Neuron (in vitro differentiated cells): ENCODE data around the gene CRYM.
"Not testable (repeated sequence)": the region's sequence is repeated elsewhere in the genome, so short reads cannot be mapped to it uniquely, and the experiment has no call there.

ENCODE experiments used
- H2AFZ ChIP-seq: one replicate; pipeline ENCODE4 v1.6.1; 2013; ENCODE audit warnings: low read depth, mild to moderate bottlenecking, inconsistent platforms, low read length, moderate library complexity
- H3K27me3 ChIP-seq: one replicate; pipeline ENCODE4 v1.6.1; 2013; ENCODE audit warnings: low read length; ENCODE audit not compliant: insufficient read depth
- H3K36me3 ChIP-seq: one replicate; pipeline ENCODE4 v1.6.1; 2013; ENCODE audit warnings: low read length; ENCODE audit not compliant: insufficient read depth
- H3K4me1 ChIP-seq: one replicate; pipeline ENCODE4 v1.6.1; 2013; ENCODE audit warnings: low read length; ENCODE audit not compliant: insufficient read depth
- H3K4me3 ChIP-seq: 2 replicates; pipeline ENCODE4 v1.5.1; 2013; ENCODE audit warnings: mild to moderate bottlenecking, low read length, moderate library complexity
- H3K9me3 ChIP-seq: one replicate; pipeline ENCODE4 v1.6.1; 2013; ENCODE audit warnings: low read length

Gene CRYM

GRCh38 chr16:21253470-21253869 lies 24.6 kb downstream of the CRYM start:
- no peak overlapping the region for H3K4me3 ChIP-seq

DNA sequence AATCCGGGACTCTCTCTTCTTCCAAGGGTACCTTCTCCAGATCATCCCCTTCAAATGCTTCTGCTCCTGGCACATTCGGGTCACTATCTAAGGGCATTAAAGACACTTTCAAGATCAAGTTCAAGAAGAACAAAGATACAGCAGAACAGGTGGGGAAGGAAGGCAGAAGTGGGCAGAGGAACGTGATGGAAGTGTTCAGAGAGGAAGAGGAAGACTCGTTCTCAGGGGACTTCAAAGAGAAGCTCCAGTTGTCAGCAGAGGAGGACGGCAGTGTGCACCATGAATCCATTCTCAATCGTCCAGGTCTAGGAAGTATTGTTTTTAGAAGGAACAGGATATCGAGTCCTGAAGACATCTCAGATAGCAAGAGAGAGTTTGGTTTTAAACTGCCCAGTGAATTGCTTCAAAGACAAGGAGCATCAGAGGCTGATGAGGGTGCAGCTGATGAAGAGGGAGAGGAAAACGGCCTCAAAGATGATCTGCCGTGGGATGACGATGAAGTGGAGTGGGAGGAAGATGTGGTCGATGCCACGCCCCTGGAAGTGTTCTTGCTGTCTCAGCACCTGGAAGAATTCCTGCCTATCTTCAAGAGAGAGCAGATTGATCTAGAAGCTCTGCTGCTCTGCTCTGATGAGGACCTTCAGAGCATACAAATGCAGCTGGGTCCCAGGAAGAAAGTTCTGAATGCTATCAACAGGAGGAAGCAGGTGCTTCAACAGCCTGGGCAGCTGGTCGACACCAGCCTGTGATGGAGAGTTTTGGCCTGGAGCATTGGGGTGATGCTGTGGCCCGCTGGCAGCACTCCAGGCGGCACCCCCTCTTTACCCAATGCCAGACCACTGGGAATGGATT lies 27.8 kb downstream of the CRYM start:
- no peaks in the 10 kb centered on the region for H3K4me1 ChIP-seq
- H2AFZ ChIP-seq = no peak overlapping the region
- no peaks in the 10 kb centered on the region for H3K9me3 ChIP-seq
- H3K27me3 ChIP-seq = peaks cover 3% of the 10 kb centered on the region
- no peak overlapping the region for H3K4me3 ChIP-seq
- H3K36me3 ChIP-seq = no peaks in the 10 kb centered on the region

More at GRCh38 chr16:21253470-21253869, 24.6 kb downstream of the CRYM start:
- H3K36me3 ChIP-seq = no peaks in the 10 kb centered on the region
- H3K4me1 ChIP-seq = no peaks in the 10 kb centered on the region
- no peak overlapping the region for H2AFZ ChIP-seq
- H3K27me3 ChIP-seq = peaks cover 3% of the 10 kb centered on the region
- H3K9me3 ChIP-seq = no peaks in the 10 kb centered on the region

DNA sequence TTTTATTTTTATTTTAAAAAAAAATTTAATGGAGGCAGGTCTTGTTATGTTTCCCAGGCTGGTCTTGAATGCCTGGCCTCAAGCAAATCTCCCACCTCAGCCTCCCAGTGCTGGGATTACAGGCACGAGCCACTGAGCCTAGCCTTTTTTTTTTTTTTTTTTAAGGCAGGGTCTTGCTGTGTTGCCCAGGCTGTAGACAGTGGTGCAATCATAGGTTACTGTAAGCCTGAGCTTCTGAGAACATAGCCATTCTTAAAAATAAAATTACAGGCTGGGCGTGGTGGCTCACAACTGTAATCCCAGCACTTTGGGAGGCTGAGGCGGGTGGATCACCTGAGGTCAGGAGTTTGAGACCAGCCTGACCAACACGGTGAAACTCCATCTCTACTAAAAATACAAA lies 29.9 kb downstream of the CRYM start:
- not testable (repeated sequence) for H3K9me3 ChIP-seq, H3K36me3 ChIP-seq, H2AFZ ChIP-seq, H3K27me3 ChIP-seq, H3K4me3 ChIP-seq, H3K4me1 ChIP-seq

- no peak overlapping the region for H3K4me3 ChIP-seq
Measured at GRCh38 chr16:21244518-21245215, 33.4 kb downstream of the CRYM start.

DNA sequence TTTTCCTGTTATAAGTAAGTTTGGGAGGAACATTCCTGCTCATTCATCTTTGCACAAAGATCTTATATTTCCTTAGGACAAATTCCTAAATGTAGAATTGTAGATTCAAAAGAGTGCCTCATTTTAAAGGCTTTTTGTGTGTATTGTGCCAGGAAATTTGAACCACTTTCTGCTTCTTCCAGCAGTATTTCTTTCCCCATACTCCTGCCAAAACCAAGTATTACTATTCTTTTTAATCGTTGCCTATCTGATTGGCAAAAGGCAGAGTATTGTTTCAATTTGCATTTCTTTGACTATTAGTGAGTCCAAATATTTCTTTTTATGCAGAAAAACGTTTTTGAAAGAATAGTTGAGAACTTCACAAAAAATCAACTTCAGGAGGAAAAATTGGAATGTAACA lies 35.3 kb downstream of the CRYM start:
- no peaks in the 10 kb centered on the region for H3K36me3 ChIP-seq
- no peaks in the 10 kb centered on the region for H3K4me1 ChIP-seq
- H3K27me3 ChIP-seq = no peaks in the 10 kb centered on the region
- H3K4me3 ChIP-seq = no peak overlapping the region
- no peak overlapping the region for H2AFZ ChIP-seq
- H3K9me3 ChIP-seq = no peaks in the 10 kb centered on the region

More at GRCh38 chr16:21244518-21245215, 33.4 kb downstream of the CRYM start:
- H3K36me3 ChIP-seq = no peaks in the 10 kb centered on the region
- H3K4me1 ChIP-seq = no peaks in the 10 kb centered on the region
- no peaks in the 10 kb centered on the region for H3K27me3 ChIP-seq
- H3K9me3 ChIP-seq = no peaks in the 10 kb centered on the region
- H2AFZ ChIP-seq = no peak overlapping the region

DNA sequence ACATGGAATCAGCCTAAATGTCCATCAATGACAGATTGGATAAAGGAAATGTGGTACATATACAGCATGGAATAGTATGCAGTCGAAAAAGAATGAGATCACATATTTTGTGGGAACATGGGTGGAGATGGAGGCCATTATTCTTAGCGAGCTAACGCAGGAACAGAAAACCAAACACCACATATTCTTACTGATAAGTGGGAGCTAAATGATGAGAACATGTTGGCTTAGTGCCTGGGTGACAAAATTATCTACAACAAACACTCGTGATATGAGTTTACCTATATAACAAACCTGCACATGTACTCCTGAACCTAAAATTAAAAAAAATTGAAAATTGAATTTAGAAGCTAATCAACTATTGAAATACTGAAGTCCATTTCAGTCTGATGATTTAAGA lies 38.4 kb downstream of the CRYM start:
- Histone ChIP-seq H3K9me3 (no peaks in the 10 kb centered on the region), H2AFZ (no peak overlapping the region), H3K4me3 (no peak overlapping the region), H3K36me3 (no peaks in the 10 kb centered on the region), H3K27me3 (no peaks in the 10 kb centered on the region), H3K4me1 (no peaks in the 10 kb centered on the region)

- no peaks in the 10 kb centered on the region for H3K4me1 ChIP-seq
- H3K4me3 ChIP-seq = no peak overlapping the region
- no peaks in the 10 kb centered on the region for H3K27me3 ChIP-seq
- H2AFZ ChIP-seq = no peak overlapping the region
- no peaks in the 10 kb centered on the region for H3K36me3 ChIP-seq
- no peaks in the 10 kb centered on the region for H3K9me3 ChIP-seq
Measured at GRCh38 chr16:21236831-21237230, 41.3 kb downstream of the CRYM start.

- Histone ChIP-seq H3K4me1 (no peaks in the 10 kb centered on the region), H3K27me3 (no peaks in the 10 kb centered on the region), H2AFZ (no peak overlapping the region), H3K9me3 (no peaks in the 10 kb centered on the region), H3K4me3 (no peak overlapping the region), H3K36me3 (no peaks in the 10 kb centered on the region)
Measured at GRCh38 chr16:21235199-21235585, 42.9 kb downstream of the CRYM start.

DNA sequence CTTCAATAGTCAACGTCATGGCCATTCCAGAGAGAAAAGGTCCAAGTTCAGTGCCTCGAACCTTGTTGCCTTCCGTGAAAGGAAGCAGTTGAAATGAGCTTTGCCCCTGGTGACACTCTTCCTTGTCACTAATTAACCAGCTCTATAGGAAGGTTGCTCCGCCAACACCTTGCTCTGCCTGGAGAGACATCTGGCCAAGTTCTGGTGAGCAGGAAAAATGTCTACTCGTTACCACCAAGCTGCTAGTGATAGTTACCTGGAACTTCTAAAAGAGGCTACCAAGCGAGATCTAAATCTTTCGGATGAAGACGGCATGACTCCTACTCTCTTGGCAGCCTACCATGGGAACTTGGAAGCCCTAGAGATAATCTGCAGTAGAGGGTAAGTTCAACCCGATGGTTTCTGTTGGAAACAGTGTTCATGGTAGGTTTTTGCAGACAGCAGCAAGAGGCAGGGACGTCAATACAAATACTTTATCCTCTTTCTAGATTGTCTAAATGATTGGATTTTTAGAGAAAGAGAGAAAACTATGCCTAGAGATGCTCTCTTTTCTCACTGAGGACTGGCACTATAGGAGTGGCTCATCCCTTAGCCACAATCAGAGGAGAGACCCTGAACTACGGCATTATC lies 44.5 kb downstream of the CRYM start, which contains the start of gene ANKS4B:
Gene ANKS4B (plus strand): TSS at position 179 of the 630 bp plus-strand sequence. CDS start 39 bp downstream, at position 218.
- Histone ChIP-seq H2AFZ (no peak within 1 kb of the TSS), H3K9me3 (no peaks in the 10 kb centered on the region), H3K36me3 (no peaks in the 10 kb centered on the region), H3K4me3 (no peak within 1 kb of the TSS), H3K27me3 (no peaks in the 10 kb centered on the region), H3K4me1 (no peaks in the 10 kb centered on the region)

DNA sequence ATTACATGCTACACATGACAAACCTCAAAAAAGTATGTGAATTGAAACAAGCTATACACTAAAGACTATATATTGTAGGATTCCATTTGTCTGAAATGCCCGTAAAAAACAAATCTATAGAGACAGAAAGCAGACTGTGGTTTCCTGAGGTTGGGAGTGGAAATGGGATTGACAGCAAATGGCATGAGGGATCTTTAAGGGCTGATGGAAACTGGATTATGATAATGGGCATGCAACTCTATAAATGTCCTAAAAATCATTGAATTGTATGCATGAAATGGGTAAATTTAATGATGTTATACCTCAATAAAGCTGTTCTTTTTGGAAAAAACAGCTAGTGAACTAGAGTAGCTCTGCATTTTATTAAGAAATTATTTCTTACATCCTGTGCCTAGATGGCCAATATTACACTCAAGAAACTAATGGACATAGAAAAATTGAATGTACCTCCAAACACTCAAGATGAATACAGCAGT lies 45.0 kb downstream of the CRYM start:
- H3K4me3 ChIP-seq = no peak overlapping the region
- no peaks in the 10 kb centered on the region for H3K4me1 ChIP-seq
- no peaks in the 10 kb centered on the region for H3K27me3 ChIP-seq
- no peak overlapping the region for H2AFZ ChIP-seq
- H3K36me3 ChIP-seq = no peaks in the 10 kb centered on the region
- no peaks in the 10 kb centered on the region for H3K9me3 ChIP-seq

GRCh38 chr16:21228361-21228872 lies 49.7 kb downstream of the CRYM start:
- no peaks in the 10 kb centered on the region for H3K27me3 ChIP-seq
- H3K4me3 ChIP-seq = no peak overlapping the region
- no peaks in the 10 kb centered on the region for H3K9me3 ChIP-seq
- no peaks in the 10 kb centered on the region for H3K4me1 ChIP-seq
- no peak overlapping the region for H2AFZ ChIP-seq
- H3K36me3 ChIP-seq = no peaks in the 10 kb centered on the region

DNA sequence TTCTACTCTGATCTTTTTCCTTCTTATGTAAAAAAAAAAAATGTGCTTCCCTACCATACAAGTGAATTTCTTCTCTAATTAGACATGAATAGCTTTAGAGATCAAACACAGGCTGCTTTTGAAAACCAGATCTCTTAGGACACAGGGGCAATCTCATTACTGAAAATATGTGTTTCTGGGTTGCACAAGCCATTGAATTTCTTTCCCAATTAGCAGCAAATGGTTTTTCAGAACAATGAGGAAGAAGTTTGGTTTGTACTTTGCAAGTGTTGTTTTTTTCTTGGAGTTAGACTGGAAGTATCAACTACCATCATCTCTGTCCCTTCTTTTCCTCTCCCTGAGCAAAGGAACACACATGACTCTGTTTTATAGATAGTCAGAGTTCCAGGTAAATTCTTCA lies 50.2 kb downstream of the CRYM start:
- no peaks in the 10 kb centered on the region for H3K9me3 ChIP-seq
- no peak overlapping the region for H3K4me3 ChIP-seq
- H2AFZ ChIP-seq = no peak overlapping the region
- H3K27me3 ChIP-seq = no peaks in the 10 kb centered on the region
- H3K4me1 ChIP-seq = no peaks in the 10 kb centered on the region
- no peaks in the 10 kb centered on the region for H3K36me3 ChIP-seq

- no peak overlapping the region for H3K4me3 ChIP-seq
- H3K36me3 ChIP-seq = no peaks in the 10 kb centered on the region
- no peak overlapping the region for H2AFZ ChIP-seq
- no peaks in the 10 kb centered on the region for H3K9me3 ChIP-seq
- H3K27me3 ChIP-seq = no peaks in the 10 kb centered on the region
- H3K4me1 ChIP-seq = no peaks in the 10 kb centered on the region
Measured at GRCh38 chr16:21226749-21227148, 51.3 kb downstream of the CRYM start.
